Subcutaneous abdominal adipose tissue (tissue), 5 donors: ENCODE measurements around the gene CD151.

Source experiments
- H3K27ac ChIP-seq: one replicate; pipeline ENCODE4 v1.7.0; 2013; ENCODE audit warnings: low read depth, mild to moderate bottlenecking, inconsistent platforms, low read length, moderate library complexity
- H3K27me3 ChIP-seq, 5 donors: one replicate each; pipeline ENCODE4 v1.7.0; 2013; ENCODE audit warnings: low read length in 5 of 5, inconsistent platforms in 1 of 5; ENCODE audit not compliant: control insufficient read depth in 5 of 5, insufficient read depth in 4 of 5
- H3K36me3 ChIP-seq, 5 donors: one replicate each; pipeline ENCODE4 v1.7.0; 2013; ENCODE audit warnings: low read length in 5 of 5; ENCODE audit not compliant: control insufficient read depth in 5 of 5, insufficient read depth in 5 of 5
- H3K4me1 ChIP-seq, 5 donors: one replicate each; pipeline ENCODE4 v1.7.0; 2013; ENCODE audit warnings: low read length in 5 of 5, mild to moderate bottlenecking in 3 of 5, moderate library complexity in 1 of 5; ENCODE audit not compliant: control insufficient read depth in 5 of 5, insufficient read depth in 5 of 5
- H3K4me3 ChIP-seq, 5 donors: one replicate each; pipeline ENCODE4 v1.7.0; 2013; ENCODE audit warnings: low read length in 5 of 5, low read depth in 1 of 5
- H3K9ac ChIP-seq, 5 donors: one replicate each; pipeline ENCODE4 v1.7.0; 2013; ENCODE audit warnings: low read length in 5 of 5, mild to moderate bottlenecking in 4 of 5, moderate library complexity in 3 of 5
- H3K9me3 ChIP-seq, 5 donors: one replicate each; pipeline ENCODE4 v1.7.0; 2013; ENCODE audit warnings: low read length in 5 of 5; ENCODE audit not compliant: control insufficient read depth in 5 of 5
- donor health status: healthy.
- donor health status: healthy.
- donor health status: healthy.
- donor health status: healthy.
- donor health status: healthy.

CD151 gene

DNA sequence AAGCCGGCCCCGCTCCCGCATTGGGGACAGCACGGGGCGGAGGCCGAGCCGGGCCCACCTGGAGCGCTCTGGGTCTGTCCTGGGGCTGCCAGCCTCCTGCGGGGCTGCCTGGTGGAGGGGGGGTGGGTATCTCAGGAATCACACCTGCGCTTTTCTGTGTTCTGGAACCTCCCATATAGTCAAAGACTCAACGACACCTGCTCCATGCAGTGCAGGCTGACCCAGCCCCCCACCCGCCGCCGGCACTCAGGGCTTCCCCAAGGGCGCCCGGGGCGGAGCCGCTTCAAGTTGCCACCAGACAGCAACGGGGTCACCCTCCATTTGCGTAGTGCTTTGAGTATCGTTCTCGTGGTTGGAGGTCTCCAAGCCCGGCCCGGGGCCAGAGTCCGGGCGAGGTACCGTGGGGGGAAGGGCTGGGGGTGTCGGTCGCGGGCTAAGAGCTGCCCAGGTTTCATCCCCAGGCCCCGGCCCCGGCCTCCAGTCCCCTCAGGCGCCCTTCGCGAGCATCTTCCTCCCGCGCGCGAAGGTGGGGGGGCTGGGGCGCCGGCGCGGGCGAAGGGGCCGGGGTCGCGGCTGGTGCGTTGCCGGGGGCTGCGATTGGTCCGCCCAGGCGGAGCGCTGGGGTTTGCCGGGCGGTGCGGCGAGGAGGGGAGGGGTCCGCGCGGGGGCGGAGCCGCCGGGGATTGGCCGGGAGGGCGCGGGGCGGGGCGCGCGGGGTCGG lies 16.5 kb downstream of the CD151 start:
- no peak overlapping the region for H3K27ac ChIP-seq
- no peaks in the 10 kb centered on the region for H3K27me3 ChIP-seq
- H3K9me3 ChIP-seq = no peaks in the 10 kb centered on the region
- peak overlapping the region in 1 of 5 donors; percentile 15 for H3K4me3 ChIP-seq
- peaks cover 5 to 65% (median 58%) of the 10 kb centered on the region in 5 donors for H3K4me1 ChIP-seq
- peaks cover 0 to 24% (median 10%) of the 10 kb centered on the region in 5 donors for H3K36me3 ChIP-seq
- H3K9ac ChIP-seq = no peak overlapping the region

DNA sequence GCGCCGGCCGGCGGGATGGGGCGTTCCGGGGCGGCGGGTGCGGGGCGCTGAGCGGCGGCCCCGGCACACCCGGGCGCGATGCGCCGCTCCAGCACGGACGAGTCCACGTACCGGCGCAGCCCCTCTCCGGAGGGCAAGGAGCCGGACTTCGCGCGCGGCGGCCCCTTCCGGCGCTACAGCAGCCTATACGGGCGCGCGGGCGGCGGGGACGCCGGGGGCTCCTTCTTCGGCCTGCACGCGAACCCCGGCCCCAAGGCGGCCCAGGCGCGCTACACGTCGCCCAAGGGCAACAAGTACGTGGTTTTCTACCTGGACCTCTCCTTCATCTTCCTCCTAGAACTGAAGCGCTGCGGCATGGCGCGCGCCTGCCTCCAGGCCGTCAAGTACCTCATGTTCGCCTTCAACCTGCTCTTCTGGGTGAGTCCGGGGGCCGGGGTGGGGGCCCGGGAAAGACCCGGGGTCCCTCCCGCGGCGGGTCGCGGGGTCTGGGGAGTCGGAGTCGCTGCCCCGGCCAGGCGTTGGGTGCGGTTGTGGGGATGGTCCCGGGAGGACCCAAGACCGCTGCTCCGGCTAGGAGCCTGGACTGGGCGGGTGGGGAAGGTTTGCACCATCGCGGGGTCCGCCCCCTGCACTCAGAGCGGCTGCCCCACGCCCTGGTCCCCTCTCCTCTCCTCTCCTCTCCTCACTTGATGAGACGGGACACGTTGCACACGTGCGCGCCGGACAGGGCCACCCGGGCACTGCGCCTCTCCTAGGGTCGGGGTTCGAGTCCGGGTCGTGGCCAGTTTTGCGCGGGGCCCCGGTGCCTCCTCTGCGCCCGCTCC lies 17.4 kb downstream of the CD151 start:
- Histone ChIP-seq H3K4me1 (peaks cover 3 to 68% (median 58%) of the 10 kb centered on the region in 5 donors), H3K36me3 (peaks cover 0 to 31% (median 15%) of the 10 kb centered on the region in 5 donors), H3K9ac (no peak overlapping the region), H3K27me3 (no peaks in the 10 kb centered on the region), H3K9me3 (no peaks in the 10 kb centered on the region), H3K27ac (no peak overlapping the region), H3K4me3 (peak overlapping the region in 1 of 5 donors; percentile 22)

DNA sequence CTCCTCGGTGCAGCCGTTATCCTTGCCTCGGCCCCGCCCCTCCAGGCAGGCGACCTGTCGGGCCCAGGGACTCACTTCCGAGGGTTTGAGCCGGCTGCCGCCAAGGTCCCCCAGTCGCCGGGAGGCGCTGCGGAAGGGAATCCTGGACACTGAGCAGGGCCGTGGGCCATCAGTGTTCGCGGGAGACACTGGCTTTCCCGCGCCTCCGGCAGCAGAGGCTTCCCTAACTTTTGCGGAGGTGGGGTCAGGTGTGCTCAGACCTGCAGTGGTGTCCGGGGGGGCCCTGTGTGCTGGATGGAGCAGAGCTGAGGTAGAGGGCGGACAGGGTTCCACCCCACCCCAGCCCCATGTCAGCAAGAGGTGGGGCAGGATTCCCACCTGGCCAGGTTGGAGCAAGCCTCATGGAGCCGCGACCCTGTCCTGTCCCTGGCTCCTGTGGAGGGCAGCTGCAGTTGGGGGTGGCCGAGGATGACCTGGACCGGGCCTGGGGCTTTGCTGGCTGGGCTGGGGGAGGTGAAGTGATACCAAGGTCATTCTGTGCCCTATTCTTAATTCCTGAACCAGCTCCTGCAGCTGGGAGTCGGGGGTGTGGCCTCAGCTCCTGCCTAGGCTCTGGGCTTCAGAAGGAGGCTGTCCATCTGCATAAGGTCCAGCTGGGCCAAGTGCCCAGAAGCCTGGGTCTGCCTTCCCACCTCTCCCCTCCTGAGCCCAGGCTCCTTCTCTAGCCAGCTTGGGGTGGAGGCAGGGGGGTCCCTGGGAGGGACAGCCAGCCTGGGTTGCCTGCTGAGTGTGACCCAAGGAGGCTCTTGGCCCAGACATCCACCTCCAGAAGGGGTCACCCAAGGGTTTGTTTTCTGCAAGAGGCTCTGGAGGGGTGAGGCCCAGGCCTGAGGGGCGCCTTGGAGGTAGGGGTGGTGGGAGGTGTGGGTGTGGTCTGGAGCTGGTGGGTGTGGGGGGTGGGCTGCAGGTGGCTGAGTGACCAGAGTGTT lies 18.3 kb downstream of the CD151 start:
- no peaks in the 10 kb centered on the region for H3K9me3 ChIP-seq
- no peak overlapping the region for H3K27ac ChIP-seq
- no peaks in the 10 kb centered on the region for H3K27me3 ChIP-seq
- peaks cover 3 to 66% (median 50%) of the 10 kb centered on the region in 5 donors for H3K4me1 ChIP-seq
- peak overlapping the region in 1 of 5 donors; percentile 35 for H3K9ac ChIP-seq
- H3K36me3 ChIP-seq = peaks cover 0 to 39% (median 23%) of the 10 kb centered on the region in 5 donors
- no peak overlapping the region for H3K4me3 ChIP-seq

DNA sequence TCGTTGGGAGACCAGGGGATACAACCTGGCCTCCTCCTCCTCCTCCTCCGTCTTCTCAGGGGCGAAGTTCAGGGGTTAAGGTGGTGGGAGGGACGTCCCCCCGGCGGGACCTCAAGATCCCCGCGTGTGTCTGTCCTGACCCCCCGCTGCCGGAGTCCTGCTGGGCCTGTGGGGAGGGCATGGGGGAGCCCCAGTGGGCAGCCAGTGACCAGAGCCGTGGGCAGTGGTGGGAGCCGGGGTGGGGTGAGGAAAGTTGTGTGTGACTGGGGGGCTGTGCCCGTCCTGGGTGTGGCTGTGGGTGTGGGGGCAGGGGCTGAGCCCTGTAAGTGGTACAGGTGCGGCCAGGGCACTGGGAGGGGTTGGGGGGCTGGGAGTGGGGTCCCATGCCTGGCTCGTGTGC lies 20.0 kb downstream of the CD151 start:
- Histone ChIP-seq H3K27ac (no peak overlapping the region), H3K9ac (no peak overlapping the region), H3K36me3 (peaks cover 0 to 40% (median 25%) of the 10 kb centered on the region in 5 donors), H3K9me3 (no peaks in the 10 kb centered on the region), H3K4me1 (peaks cover 3 to 65% (median 51%) of the 10 kb centered on the region in 5 donors), H3K4me3 (no peak overlapping the region), H3K27me3 (no peaks in the 10 kb centered on the region)

DNA sequence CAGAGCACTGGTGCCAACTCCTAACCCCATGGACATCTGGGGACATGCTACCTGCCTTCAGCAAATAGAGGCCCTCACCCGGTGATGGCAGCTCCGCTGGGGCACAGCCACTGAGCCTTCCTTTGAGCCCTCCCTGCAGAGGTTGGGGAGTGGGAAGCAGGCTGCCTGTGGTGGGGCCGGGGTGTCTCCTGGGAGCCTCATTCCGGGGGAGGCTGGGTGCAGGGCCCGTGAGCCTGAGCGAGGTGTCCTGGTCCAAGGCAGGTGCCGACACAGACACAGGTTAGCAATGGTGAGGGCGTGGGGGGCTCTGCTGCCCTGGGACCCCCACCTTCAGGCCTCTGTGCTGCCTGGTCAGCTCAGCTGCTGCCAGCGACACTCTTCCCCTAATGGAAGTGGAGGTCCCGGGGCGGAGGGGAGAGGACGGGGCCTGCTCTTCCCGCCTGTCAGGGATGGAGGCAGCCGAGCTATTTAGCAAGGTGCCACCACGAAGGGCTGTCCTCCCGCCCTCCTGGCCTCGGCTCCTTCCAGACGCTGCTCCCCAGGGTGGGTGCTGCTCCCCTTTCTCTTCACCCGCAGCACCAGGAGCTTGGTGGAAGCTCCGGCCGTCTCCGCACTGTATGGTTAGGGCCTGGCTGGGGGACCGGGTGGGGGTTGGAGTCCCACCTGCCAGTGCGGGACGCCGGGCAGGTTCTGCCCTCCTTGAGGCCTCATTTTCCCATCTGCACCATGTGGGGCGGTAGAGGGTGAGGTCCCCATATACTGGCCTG lies 21.1 kb downstream of the CD151 start:
- Histone ChIP-seq H3K4me1 (peaks cover 9 to 63% (median 50%) of the 10 kb centered on the region in 5 donors), H3K4me3 (no peak overlapping the region), H3K9ac (no peak overlapping the region), H3K36me3 (peaks cover 0 to 48% (median 30%) of the 10 kb centered on the region in 5 donors), H3K27me3 (peaks cover 0 to 2% (median 0%) of the 10 kb centered on the region in 5 donors), H3K27ac (no peak overlapping the region), H3K9me3 (no peaks in the 10 kb centered on the region)

DNA sequence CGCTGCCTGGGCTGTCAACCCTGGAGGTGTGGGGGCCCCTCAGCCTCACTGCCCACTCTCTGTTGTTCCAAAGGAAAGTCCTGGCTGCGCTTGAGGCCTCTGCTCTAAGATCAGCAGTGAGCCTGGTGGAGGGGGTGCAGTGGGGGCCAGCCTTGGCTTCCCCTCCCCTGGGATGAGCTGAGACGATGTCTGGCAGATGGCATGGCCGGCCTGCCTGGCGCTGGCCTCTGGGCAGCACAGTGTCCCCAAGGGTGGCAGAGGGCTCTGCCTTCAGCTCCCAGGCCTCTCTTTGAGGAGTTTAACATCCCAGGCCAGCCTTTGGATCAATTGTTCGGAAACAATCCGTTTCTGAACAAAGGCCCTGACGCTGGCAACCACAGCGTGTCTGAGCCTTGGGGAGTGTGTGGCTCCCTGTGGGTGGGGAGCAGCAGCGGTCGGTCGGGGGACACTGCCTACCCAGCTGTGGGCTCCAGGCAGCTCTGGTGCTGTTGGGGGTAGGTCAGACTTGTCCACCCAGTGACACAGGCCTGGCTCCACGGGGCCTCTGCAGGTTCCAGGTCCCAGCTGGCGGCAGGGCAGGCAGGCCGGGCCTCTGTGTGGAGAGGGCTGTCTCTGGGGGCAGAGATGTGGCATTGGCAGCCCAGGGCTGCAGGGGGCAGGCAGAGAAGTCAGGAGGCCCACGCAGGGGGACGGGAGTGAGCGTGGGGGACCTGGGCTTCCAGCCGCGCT lies 22.0 kb downstream of the CD151 start:
- Histone ChIP-seq H3K27ac (no peak overlapping the region), H3K4me1 (peaks cover 12 to 67% (median 53%) of the 10 kb centered on the region in 5 donors), H3K36me3 (peaks cover 0 to 48% (median 30%) of the 10 kb centered on the region in 5 donors), H3K4me3 (no peak overlapping the region), H3K27me3 (peaks cover 0 to 2% (median 0%) of the 10 kb centered on the region in 5 donors), H3K9ac (no peak overlapping the region), H3K9me3 (no peaks in the 10 kb centered on the region)

DNA sequence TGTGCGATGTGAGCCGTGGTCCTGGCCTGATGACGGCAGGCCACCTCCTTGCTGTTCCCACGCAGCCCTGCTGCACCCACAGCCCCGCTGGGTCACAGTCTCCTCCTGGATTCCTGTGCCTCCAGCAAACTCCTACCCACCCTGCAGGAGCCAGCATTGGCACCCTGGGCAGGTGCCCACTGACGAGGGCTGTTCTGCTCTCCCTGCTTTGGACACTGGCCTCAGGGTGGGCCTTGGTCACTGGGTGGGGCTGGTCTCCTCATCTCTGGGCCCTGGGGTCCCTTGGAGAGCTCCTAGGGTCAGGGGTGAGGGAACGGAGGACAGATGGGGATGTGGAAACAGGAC lies 22.6 kb downstream of the CD151 start:
- H3K4me1 ChIP-seq = peaks cover 12 to 71% (median 55%) of the 10 kb centered on the region in 5 donors
- H3K4me3 ChIP-seq = no peak overlapping the region
- H3K9ac ChIP-seq = no peak overlapping the region
- H3K36me3 ChIP-seq = peaks cover 0 to 46% (median 28%) of the 10 kb centered on the region in 5 donors
- H3K9me3 ChIP-seq = no peaks in the 10 kb centered on the region
- peaks cover 0 to 2% (median 0%) of the 10 kb centered on the region in 5 donors for H3K27me3 ChIP-seq
- no peak overlapping the region for H3K27ac ChIP-seq

DNA sequence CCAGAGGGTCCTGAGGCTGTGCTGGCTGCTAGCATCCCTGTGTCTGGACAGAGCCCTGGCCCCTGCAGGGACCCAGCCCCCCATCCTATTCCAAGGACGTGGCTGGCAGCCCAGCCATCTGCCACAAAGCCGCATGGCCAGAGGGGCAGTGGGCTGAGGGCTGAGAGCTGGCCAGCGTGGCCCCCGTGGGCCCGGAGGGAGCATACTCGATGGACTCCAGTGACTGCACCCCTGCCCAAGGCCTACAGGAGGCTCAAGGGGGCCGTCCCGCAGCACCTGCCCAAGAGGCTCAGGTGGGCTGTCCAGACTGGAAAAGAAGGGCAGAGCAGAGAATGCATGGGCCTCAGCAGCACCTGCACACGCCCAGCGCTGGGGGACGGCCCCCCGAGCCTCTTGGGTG lies 23.0 kb downstream of the CD151 start:
- Histone ChIP-seq H3K9ac (no peak overlapping the region), H3K9me3 (no peaks in the 10 kb centered on the region), H3K27me3 (peaks cover 0 to 2% (median 0%) of the 10 kb centered on the region in 5 donors), H3K36me3 (peaks cover 0 to 45% (median 23%) of the 10 kb centered on the region in 5 donors), H3K4me3 (no peak overlapping the region), H3K27ac (no peak overlapping the region), H3K4me1 (peaks cover 12 to 68% (median 54%) of the 10 kb centered on the region in 5 donors)
